Umbilical cord (tissue), 2 donors: ENCODE measurements around the gene GLYATL2. TPM values are rescaled to one million over a fixed set of nuclear protein-coding genes. Genes with fewer than 3 reads are reported as not detected.

Experiments used
- DNase-seq: peaks from one replicate; pipeline ENCODE4 v3.0.0-alpha.2; 2015; ENCODE audit warnings: low spot score
- total RNA-seq: library from RNA; depleted of rRNA; stranded (reverse); fragments of >200 nt; gene quantifications from one replicate; pipeline ENCODE4 v1.2.3, GENCODE V29; 2014; ENCODE audit warnings: low replicate concordance; ENCODE audit not compliant: insufficient read depth

GLYATL2 gene, protein sequence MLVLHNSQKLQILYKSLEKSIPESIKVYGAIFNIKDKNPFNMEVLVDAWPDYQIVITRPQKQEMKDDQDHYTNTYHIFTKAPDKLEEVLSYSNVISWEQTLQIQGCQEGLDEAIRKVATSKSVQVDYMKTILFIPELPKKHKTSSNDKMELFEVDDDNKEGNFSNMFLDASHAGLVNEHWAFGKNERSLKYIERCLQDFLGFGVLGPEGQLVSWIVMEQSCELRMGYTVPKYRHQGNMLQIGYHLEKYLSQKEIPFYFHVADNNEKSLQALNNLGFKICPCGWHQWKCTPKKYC
- not detected for total RNA-seq

DNA sequence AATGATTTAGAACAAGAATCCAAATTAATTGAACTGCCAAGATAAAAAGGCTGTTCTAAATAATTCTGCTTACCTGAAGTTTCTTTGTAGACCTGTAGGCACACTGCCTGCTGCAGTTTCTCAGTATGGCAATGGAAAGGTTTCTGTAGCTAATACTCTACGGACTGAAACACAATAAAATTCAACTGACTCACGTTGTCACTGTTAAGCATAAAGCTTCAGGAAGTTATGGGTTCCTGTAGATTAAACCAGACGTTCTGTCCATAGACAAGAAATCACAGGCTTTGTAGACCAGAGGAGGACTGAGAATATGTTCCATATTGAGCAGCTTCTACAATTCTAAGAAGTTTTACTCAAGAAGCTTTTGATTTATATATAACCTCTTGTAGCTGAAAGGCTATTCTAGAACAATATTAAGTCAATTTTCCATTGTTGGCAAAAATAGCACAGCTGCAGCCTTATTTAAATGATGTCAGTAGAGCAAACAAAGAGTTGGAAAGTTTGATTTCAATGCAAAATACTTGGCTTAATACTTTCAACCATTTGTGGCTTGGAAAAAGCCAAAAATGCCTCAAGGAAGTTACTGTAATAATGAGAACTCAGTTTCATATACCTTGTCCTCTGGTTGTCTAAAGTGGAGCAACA is at the start of gene GLYATL2:
GLYATL2 (minus strand) TSS at position 344 of the 645 bp plus-strand sequence. CDS start 5,092 bp downstream, outside the sequence.
- DNase-seq, result no peak

GRCh38 chr11:58893899-58894298 is 49.4 kb upstream of the GLYATL2 start:
- DNase-seq, result no peak

DNA sequence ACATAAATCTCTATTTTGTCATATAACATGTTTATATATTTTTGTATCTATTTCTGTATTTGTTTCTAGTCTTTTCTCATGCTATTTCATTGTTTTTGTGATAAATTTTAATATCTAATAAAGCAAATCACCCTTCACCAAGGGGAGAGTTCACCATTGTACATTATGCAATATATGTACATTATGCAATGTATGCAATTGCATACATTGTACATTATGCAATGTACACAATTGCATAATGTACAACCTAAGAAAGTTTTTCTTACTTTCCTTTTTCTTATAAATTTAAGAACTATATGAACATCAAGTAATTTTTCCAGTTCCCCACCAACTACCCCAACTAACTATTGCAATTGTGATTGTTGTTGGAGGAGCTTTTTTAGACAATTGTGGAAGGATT is 44.1 kb upstream of the GLYATL2 start:
- no peak for DNase-seq

DNA sequence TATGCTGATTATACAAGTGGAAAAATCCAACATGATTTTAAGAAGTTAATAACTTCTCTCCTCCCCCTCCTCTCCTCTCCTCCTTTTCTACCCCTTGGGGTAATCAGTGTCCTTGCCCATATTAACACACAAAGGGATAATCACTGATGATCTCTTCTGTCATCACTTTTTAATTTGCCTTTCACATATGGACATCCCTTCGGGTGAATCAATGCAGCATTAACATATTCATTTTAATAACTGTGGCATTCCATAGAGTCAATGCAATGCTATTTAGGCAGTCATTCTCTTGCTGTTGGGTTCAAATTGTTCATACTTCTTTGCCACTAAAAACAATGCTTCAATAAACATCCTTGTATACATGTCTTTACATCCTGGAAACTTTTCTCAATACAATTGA is 42.9 kb upstream of the GLYATL2 start:
- no peak for DNase-seq

DNA sequence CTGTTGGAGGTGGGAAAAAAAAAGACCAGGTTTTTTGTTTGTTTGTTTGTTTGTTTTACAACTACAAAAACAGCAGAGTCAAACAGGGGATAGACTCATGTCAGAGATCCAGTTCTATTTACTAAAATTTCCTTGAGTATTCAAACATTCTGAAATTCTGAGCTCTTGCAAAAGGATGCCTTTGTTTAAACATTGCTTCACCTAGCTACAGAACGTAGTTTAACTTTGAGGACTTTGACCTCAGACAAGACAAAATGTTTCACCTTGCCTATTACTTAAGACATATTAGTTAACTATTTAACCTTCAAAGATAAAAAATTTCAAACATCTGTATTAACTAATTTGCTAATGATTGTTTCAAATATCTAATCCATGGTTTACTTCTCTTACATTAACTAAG is 36.1 kb upstream of the GLYATL2 start:
- no peak for DNase-seq

GRCh38 chr11:58880166-58880565 is 35.7 kb upstream of the GLYATL2 start:
- no peak for DNase-seq

DNA sequence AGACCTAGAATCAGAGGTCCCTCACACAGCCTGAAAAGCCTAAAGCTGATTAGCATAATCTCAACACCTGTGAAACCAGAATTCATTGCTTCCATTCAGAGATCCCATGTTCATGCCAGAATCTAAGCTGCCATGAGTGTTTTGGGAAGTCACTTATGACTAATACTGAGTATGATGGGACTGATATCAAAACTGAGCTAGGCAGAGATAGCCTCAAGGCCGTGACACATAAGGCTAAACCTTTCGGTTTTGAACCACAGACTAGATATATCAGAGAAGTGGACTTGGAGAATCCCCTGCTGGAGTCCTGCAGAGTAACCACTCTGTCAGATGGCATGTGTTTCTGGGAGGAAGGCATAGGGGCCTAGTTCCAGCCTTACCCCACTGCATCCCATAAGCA is 23.1 kb upstream of the GLYATL2 start:
- DNase-seq, result no peak

GRCh38 chr11:58866788-58867187 is 22.3 kb upstream of the GLYATL2 start:
- DNase-seq, result no peak

- DNase-seq, result no peak
Observed at GRCh38 chr11:58864335-58864734, 19.8 kb upstream of the GLYATL2 start.

- DNase-seq, result no peak
Observed at GRCh38 chr11:58863697-58864096, 19.2 kb upstream of the GLYATL2 start.

DNA sequence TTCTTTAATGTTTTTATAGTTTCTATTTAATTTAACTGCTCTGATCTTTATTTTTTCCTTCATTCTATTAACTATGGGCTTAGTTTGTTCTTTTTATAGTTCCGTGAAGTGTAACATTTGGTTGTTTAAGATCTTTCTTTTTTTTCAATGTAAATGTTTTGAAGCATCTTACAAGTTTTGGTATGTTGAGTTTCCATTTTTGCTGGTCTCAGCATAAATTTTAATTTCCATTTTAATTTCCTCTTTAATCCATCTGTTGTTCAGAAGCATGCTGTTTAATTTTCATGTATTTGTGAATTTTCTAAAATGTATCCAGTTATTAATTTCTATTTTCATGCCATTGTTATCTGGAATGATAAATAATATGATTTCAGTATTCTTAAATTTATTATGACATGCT is 17.0 kb upstream of the GLYATL2 start:
- no peak for DNase-seq

DNA sequence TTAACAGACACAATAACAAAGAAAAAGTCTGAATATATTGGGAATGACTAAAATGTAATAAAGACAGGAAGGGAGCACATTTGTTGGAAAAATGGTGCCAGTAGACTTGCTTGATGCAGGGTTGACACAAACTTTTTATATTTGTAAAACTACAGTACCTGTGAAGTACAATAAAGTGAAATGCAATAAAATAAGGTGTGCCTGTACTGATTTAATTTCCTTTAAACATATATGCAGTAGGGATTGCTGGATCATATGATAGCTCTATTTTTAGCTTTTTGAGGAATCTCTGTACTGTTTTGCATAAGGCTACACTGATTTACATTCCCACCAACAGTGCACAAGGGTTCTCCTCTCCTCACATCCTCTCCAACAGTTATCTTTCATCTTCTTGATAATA is 12.3 kb upstream of the GLYATL2 start:
- DNase-seq, result no peak

DNA sequence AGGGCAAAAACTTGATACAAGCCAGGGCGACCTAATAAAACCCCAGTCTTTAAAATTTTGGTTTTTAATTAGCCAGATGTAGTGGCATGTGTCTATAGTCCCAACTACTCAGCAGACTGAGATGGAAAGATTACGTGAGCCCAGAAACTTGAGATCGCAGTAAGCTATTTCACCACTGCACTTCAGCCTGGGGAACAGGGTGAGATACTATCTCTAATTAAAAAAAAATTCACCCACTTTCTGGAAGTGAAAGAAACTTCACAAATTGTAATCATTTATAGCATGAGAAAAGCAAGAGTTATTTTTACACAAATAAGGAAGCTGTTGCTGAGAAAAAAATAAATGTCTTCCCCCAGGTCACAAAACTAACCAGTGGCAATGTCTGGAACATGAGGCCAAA is 882 bp upstream of the GLYATL2 start:
- no peak for DNase-seq

GRCh38 chr11:58837707-58838388 is 6.7 kb downstream of the GLYATL2 start:
- no peak for DNase-seq

DNA sequence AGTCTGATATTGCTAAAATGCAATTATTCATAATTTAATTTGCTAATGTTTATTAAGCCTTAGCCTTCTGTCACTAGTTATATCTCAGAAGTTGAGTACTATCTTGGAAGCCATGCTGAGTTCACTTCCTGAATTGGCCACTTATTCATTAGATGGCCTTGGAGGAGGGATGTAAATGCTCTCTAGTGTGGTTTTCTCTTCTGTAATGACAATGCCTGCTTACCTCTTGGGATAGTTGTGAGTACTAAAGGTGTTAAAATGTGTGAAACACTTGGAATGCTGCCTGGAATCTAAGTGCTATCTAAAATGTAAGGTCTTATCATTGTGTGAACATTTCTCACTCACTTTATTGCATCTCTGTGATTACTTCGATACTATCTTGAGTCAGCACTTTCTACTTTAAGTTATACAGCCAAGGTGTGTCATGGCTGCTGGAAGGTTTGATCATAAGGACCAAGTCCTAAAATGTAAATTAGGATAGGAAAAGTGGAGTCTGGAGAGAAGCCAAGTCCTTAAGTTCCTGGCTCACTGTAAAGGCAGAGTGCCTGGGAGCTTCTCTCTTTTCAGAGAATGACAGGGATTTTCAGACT is 12.4 kb downstream of the GLYATL2 start:
- DNase-seq, result no peak

GRCh38 chr11:58830673-58831301 is 13.7 kb downstream of the GLYATL2 start:
- no peak for DNase-seq

DNA sequence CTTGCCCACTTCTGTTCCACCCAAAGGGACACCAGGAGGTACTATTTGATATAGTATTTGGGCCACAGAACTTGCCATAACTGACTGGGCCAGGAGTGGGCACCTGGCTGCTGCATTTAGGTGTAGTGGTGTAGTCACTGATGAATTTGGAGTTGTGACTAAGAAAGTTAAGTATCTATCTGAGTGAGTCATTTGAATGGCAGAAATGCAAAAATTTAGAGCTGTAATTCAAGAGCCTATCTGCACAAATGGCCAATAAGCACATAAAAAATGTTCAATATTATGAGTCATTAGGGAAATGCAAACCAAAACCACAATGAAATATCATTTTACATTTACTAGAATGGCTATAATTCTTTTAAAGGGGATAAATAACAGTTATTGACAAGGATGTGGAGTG is 14.7 kb downstream of the GLYATL2 start:
- DNase-seq, result no peak

- DNase-seq, result no peak
Observed at GRCh38 chr11:58813693-58814092, 30.8 kb downstream of the GLYATL2 start.

- no peak for DNase-seq
Observed at GRCh38 chr11:58811499-58811898, 33.0 kb downstream of the GLYATL2 start.

GRCh38 chr11:58807343-58807742 is 37.2 kb downstream of the GLYATL2 start:
- no peak for DNase-seq

- DNase-seq, result no peak
Observed at GRCh38 chr11:58805065-58805464, 39.4 kb downstream of the GLYATL2 start.

DNA sequence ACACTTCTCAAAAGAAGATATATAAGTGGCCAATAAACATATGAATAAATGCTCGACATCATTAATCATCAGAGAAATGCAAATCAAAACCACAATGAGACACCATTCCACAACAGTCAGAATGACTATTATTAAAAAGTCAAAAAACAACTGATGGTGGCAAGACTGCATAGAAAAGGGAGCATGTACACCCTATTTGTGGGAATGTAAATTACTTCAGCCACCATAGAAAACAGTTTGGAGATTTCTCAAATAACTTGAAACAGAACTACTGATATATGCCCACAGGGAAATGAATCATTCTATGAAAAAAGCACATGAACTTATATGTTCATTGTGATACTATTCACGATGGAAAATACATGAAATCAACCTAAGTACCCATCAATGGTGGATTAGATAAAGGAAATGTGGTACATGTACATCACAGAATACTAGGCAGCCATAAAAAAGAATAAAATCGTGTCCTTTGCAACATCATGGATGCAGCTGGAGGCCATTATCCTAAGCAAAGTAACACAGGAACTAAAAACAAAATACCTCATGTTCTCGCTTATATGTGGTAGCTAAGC is 42.4 kb downstream of the GLYATL2 start:
- no peak for DNase-seq
